KMS-11 (cell line): ENCODE results near the gene MYBPC2.

Experiments
- H2AFZ ChIP-seq: fragments of 200-600 bp; sonication (generic); 2 replicates; pipeline ENCODE4 v1.6.1; 2016; ENCODE audit warnings: antibody characterized with exemption, mixed run types, low read depth
- H3K27ac ChIP-seq: fragments of 200-600 bp; sonication (generic); 2 replicates; pipeline ENCODE4 v1.6.1; 2016; ENCODE audit warnings: mild to moderate bottlenecking, mixed run types
- H3K27me3 ChIP-seq: fragments of 200-600 bp; sonication (generic); 2 replicates; pipeline ENCODE4 v1.6.1; 2017; ENCODE audit warnings: mild to moderate bottlenecking, low read depth, mixed run types, moderate library complexity; ENCODE audit not compliant: insufficient read depth
- H3K36me3 ChIP-seq: fragments of 200-600 bp; sonication (generic); 2 replicates; pipeline ENCODE4 v1.6.1; 2017; ENCODE audit warnings: mild to moderate bottlenecking, mixed run types; ENCODE audit not compliant: insufficient read depth
- H3K4me1 ChIP-seq: fragments of 200-600 bp; sonication (generic); 2 replicates; pipeline ENCODE4 v1.6.1; 2016; ENCODE audit warnings: mild to moderate bottlenecking, low read depth, mixed run types; ENCODE audit not compliant: poor library complexity, severe bottlenecking
- H3K4me2 ChIP-seq: fragments of 200-600 bp; sonication (generic); 2 replicates; pipeline ENCODE4 v1.7.0; 2016; ENCODE audit warnings: mild to moderate bottlenecking, mixed run types
- H3K4me3 ChIP-seq: fragments of 200-600 bp; sonication (generic); IDR thresholded peaks from 2 replicates; pipeline ENCODE4 v1.6.1; 2017; ENCODE audit warnings: low read depth, low read length, mixed read lengths; ENCODE audit not compliant: insufficient read depth
- H3K79me2 ChIP-seq: fragments of 200-600 bp; sonication (generic); 2 replicates; pipeline ENCODE4 v1.6.1; 2016; ENCODE audit warnings: low read depth, mixed run types; ENCODE audit not compliant: insufficient read depth
- H3K9ac ChIP-seq: fragments of 200-600 bp; sonication (generic); 2 replicates; pipeline ENCODE4 v1.6.1; 2016; ENCODE audit warnings: mild to moderate bottlenecking, mixed run types
- H4K20me1 ChIP-seq: fragments of 200-600 bp; sonication (generic); 2 replicates; pipeline ENCODE4 v1.6.1; 2016; ENCODE audit warnings: mild to moderate bottlenecking, mixed run types; ENCODE audit not compliant: insufficient read depth
- TF ChIP-seq, protein P1 (sequence below): fragments of 200-600 bp; sonication (generic); conservative IDR thresholded peaks from 2 replicates; pipeline ENCODE4 v1.6.1; 2017; ENCODE audit warnings: low read depth, mild to moderate bottlenecking, antibody characterized with exemption, low read length, moderate library complexity, mixed read lengths

The MYBPC2 gene

DNA sequence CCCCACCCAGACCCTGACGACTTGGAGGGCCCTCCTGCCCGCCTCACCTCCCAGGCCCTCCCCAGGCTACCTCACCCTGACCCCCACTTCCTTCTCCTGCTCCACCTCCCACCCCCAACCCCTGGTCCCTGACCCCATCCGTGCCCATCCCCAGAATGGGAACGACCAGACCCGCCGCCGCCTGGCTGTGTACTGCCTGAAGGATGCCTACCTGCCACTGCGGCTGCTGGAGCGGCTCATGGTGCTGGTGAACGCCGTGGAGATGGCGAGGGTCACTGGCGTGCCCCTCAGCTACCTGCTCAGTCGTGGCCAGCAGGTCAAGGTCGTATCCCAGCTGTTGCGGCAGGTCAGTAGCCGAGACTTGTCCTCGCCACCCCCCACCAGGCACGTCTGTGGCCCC, 25.9 kb upstream of the MYBPC2 start:
- H3K4me3 ChIP-seq: no peak overlapping the region
- H3K4me2 ChIP-seq: no peak overlapping the region
- H4K20me1 ChIP-seq: no peaks in the 10 kb centered on the region
- H3K9ac ChIP-seq: no peak overlapping the region
- no peak overlapping the region for H2AFZ ChIP-seq
- no peak overlapping the region for H3K27ac ChIP-seq
- TF ChIP-seq, protein P1, sequence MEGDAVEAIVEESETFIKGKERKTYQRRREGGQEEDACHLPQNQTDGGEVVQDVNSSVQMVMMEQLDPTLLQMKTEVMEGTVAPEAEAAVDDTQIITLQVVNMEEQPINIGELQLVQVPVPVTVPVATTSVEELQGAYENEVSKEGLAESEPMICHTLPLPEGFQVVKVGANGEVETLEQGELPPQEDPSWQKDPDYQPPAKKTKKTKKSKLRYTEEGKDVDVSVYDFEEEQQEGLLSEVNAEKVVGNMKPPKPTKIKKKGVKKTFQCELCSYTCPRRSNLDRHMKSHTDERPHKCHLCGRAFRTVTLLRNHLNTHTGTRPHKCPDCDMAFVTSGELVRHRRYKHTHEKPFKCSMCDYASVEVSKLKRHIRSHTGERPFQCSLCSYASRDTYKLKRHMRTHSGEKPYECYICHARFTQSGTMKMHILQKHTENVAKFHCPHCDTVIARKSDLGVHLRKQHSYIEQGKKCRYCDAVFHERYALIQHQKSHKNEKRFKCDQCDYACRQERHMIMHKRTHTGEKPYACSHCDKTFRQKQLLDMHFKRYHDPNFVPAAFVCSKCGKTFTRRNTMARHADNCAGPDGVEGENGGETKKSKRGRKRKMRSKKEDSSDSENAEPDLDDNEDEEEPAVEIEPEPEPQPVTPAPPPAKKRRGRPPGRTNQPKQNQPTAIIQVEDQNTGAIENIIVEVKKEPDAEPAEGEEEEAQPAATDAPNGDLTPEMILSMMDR: no peak
- H3K36me3 ChIP-seq: no peaks in the 10 kb centered on the region; the same call in 1 of the 2 replicates
- H3K4me1 ChIP-seq: no peaks in the 10 kb centered on the region
- no peaks in the 10 kb centered on the region for H3K27me3 ChIP-seq
- H3K79me2 ChIP-seq: no peaks in the 10 kb centered on the region

DNA sequence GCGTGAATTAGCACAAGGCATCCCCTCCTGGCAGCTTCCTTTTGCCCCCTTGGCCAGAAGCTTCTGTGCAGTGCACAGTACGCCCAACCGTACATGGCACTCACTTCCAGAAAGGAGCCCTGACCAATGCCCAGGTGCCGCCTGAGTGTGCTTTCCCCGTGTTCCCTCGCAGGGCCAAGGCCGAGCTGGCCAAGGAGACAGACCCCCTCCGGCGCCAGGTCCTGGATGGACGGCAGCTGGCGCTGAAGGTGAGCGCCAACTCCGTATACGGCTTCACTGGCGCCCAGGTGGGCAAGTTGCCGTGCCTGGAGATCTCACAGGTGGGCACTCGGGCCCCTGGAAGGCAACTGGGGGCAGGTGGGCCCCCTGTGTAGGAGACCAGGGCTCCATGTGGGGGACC, 23.3 kb upstream of the MYBPC2 start:
- no peak overlapping the region for H3K27ac ChIP-seq

DNA sequence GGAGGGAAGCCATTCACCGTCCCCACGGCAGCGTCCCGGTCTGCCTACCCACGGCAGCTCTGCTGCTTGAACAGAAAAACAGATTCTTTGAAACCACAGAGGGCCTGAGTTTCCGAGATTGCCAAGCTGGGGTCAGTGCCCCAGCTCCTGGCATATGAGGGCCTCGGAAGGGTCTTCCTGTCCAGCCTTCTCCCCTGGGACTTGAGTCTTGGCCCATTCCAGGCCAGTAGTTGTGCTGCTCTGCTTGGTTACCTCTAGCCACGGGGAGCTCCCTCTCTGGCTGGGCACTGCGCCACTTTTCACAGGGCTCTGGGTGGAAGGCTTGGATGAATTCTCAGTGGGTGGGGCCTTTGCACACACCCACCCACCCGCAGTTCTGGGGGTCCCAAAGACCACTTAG, 22.6 kb upstream of the MYBPC2 start:
- TF ChIP-seq, protein P1: no peak
- Histone ChIP-seq H3K4me1 (no peaks in the 10 kb centered on the region), H3K79me2 (no peaks in the 10 kb centered on the region), H2AFZ (no peak overlapping the region), H3K4me2 (no peak overlapping the region), H3K27me3 (no peaks in the 10 kb centered on the region), H3K9ac (no peak overlapping the region), H3K4me3 (no peak overlapping the region), H3K36me3 (no peaks in the 10 kb centered on the region; the same call in 1 of the 2 replicates), H3K27ac (no peak overlapping the region), H4K20me1 (no peaks in the 10 kb centered on the region)

More for the DNA sequence above, 23.3 kb upstream of the MYBPC2 start:
- Histone ChIP-seq H3K27me3 (no peaks in the 10 kb centered on the region), H3K4me2 (no peak overlapping the region), H3K79me2 (no peaks in the 10 kb centered on the region), H3K9ac (no peak overlapping the region), H4K20me1 (no peaks in the 10 kb centered on the region), H3K4me3 (no peak overlapping the region), H3K36me3 (no peaks in the 10 kb centered on the region; the same call in 1 of the 2 replicates), H2AFZ (no peak overlapping the region), H3K4me1 (no peaks in the 10 kb centered on the region)
- TF ChIP-seq, protein P1: no peak

DNA sequence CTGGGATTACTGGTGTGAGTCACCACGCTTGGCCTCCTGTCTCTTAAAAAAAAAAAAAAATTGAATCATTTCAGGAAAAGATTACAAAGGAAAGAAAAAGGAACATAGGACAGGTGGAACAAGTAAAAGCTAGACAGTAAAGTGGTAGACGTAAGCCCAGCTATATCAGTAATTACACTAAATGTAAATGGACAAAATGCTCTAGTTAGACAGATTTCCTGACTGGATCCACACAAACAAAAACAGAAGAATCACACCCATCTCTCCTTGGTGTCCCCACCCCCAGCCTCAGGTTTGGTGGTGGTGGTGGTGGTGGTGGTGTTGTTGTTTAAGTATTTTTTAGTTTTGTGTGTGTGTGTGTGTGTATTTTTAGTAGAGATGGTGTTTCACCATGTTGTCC, 20.3 kb upstream of the MYBPC2 start:
- Histone ChIP-seq H3K4me3 (no peak overlapping the region), H3K4me1 (no peaks in the 10 kb centered on the region), H4K20me1 (no peaks in the 10 kb centered on the region), H3K9ac (no peak overlapping the region), H2AFZ (no peak overlapping the region), H3K4me2 (no peak overlapping the region), H3K36me3 (no peaks in the 10 kb centered on the region), H3K27ac (no peak overlapping the region), H3K79me2 (no peaks in the 10 kb centered on the region), H3K27me3 (no peaks in the 10 kb centered on the region)
- TF ChIP-seq, protein P1: no peak
